Nephron progenitor cell (in vitro differentiated cells): Measurements from ENCODE around the gene ASPSCR1.

ENCODE experiments used
- DNase-seq: peaks from one replicate; pipeline ENCODE4 v3.0.0; 2021
- H3K27ac Mint-ChIP-seq: 2 replicates; pipeline ENCODE4 v1.8.0; 2021; ENCODE audit warnings: mild to moderate bottlenecking, moderate library complexity, mixed read lengths
- H3K27me3 Mint-ChIP-seq: 2 replicates; pipeline ENCODE4 v1.8.0; 2021; ENCODE audit warnings: mild to moderate bottlenecking, low read depth, mixed read lengths; ENCODE audit not compliant: poor library complexity
- H3K36me3 Mint-ChIP-seq: 2 replicates; pipeline ENCODE4 v1.8.0; 2021; ENCODE audit warnings: low read depth, mixed read lengths
- H3K4me1 Mint-ChIP-seq: 2 replicates; pipeline ENCODE4 v1.8.0; 2021; ENCODE audit warnings: mixed read lengths
- H3K4me3 Mint-ChIP-seq: 2 replicates; pipeline ENCODE4 v1.8.0; 2021; ENCODE audit warnings: mild to moderate bottlenecking, moderate library complexity, mixed read lengths
- H3K9me3 Mint-ChIP-seq: 2 replicates; pipeline ENCODE4 v1.8.0; 2021; ENCODE audit warnings: mild to moderate bottlenecking, moderate library complexity, mixed read lengths
- TF ChIP-seq, protein P1 (sequence below): fragments of 200-600 bp; sonication (generic); IDR thresholded peaks from 2 replicates; pipeline ENCODE4 v1.5.0; 2021; ENCODE audit warnings: antibody characterized with exemption

The ASPSCR1 gene

DNA sequence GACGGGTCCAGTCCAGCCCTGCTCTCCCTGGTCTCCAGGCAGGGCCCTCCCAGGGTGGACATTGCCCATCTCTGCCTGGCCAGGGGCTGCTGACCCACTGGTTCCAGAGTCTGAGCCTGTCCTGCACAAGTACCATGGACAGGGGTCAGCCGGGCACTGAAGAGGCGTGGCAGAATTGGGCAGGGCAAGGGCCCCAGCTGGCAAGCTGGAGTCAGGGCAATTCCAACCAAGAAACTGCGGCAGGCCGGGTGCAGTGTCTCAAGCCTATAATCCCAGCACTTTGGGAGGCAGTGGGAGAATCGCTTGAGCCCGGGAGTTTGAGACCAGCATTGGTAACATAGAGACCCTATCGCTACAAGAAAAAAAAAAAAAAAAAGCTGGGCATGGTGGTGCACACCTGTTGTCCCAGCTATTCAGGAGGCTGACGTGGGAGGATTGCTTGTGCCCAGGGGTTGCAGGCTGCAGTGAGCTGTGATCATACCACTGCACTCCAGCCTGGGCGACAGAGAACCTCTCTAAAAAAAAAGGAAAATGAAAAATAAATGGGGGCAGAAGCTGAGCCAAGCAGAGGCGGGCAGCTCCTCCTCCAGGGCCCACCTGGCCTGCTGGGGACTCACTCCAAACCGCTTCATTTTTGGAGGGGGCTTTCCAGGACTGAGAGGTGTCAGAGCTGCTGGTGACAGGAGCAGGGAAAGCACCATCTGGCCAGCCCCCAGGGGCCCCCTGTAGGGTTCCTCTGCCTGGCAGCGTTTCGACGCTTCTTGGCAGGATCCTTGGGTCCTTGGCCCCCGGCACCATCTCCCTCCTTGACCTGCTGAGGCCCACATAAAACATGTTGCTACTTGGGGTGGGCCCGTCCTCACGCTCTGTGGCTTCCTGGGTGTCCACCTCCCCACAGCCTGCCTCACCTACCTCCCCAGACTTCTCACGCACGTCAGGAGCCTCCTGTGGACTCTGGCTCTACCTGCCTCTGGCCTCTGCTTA is 47.0 kb upstream of the ASPSCR1 start:
- H3K4me1 Mint-ChIP-seq: peaks cover 23% of the 10 kb centered on the region
- TF ChIP-seq, protein P1, sequence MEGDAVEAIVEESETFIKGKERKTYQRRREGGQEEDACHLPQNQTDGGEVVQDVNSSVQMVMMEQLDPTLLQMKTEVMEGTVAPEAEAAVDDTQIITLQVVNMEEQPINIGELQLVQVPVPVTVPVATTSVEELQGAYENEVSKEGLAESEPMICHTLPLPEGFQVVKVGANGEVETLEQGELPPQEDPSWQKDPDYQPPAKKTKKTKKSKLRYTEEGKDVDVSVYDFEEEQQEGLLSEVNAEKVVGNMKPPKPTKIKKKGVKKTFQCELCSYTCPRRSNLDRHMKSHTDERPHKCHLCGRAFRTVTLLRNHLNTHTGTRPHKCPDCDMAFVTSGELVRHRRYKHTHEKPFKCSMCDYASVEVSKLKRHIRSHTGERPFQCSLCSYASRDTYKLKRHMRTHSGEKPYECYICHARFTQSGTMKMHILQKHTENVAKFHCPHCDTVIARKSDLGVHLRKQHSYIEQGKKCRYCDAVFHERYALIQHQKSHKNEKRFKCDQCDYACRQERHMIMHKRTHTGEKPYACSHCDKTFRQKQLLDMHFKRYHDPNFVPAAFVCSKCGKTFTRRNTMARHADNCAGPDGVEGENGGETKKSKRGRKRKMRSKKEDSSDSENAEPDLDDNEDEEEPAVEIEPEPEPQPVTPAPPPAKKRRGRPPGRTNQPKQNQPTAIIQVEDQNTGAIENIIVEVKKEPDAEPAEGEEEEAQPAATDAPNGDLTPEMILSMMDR: no peak
- H3K27ac Mint-ChIP-seq: no peak overlapping the region
- no peaks in the 10 kb centered on the region for H3K9me3 Mint-ChIP-seq
- H3K27me3 Mint-ChIP-seq: no peaks in the 10 kb centered on the region
- no peaks in the 10 kb centered on the region for H3K36me3 Mint-ChIP-seq
- no peak for DNase-seq
- no peak overlapping the region for H3K4me3 Mint-ChIP-seq

DNA sequence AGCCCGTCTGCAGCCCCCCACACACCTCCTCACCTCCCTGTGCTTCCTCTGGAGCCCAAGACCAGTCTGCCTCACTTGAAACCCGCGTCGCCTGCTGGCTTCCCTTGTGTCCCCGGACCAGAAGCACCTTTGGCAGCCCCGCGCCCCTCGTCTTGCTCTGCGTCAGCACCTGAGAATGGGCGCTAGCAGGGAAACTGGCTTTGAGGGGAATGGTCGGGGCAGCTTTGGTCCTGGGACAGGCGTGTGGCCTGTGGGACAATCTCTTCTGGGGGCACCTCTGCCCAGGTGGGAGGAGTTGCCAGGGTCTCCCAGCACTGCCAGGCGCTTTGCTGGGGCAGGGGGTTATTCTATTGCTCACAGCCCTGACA is 46.3 kb upstream of the ASPSCR1 start:
- no peaks in the 10 kb centered on the region for H3K36me3 Mint-ChIP-seq
- no peak overlapping the region for H3K27ac Mint-ChIP-seq
- DNase-seq: no peak
- TF ChIP-seq, protein P1: no peak
- no peaks in the 10 kb centered on the region for H3K9me3 Mint-ChIP-seq
- no peak overlapping the region for H3K4me3 Mint-ChIP-seq
- H3K4me1 Mint-ChIP-seq: peaks cover 23% of the 10 kb centered on the region
- no peaks in the 10 kb centered on the region for H3K27me3 Mint-ChIP-seq

DNA sequence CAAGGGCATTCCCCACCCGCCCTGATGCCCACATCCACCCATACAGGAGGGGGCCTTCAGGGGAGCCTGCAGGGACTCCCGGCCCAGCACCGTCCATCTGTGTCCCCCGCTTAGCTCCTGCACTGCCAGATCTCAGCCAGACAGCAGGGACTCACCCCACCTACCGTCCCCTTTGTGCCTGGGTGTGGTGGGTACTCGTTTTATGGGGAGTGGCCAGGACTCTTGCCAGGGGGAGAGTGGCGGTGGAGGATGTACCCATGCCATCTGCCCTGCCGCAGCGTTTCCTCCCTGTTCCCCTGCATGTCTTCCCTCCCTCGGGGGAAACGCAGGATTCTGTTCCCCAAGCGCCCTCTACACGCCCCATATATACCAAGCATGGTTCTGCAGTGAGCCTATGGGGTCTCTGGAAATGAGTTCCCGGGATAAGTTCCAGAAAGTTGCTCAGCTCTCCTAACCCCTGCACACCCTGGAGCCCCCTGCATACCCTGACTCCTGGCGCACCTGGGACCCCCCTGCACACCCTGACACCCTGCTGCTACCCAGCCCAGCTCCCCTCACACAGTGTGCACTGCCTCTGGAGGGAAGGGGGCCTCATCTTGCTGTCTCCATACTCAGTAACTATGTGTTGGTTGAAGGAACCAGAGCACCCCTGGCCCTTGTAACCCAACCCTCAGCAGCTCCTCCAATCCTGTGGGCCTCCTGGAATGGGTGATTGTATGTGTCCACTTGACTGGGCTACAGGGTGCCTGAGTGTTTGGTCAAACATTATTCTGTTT is 45.7 kb upstream of the ASPSCR1 start:
- no peaks in the 10 kb centered on the region for H3K9me3 Mint-ChIP-seq
- no peak overlapping the region for H3K4me3 Mint-ChIP-seq
- no peaks in the 10 kb centered on the region for H3K27me3 Mint-ChIP-seq
- DNase-seq: no peak
- no peak overlapping the region for H3K27ac Mint-ChIP-seq
- TF ChIP-seq, protein P1: no peak
- no peaks in the 10 kb centered on the region for H3K36me3 Mint-ChIP-seq
- peaks cover 23% of the 10 kb centered on the region for H3K4me1 Mint-ChIP-seq

DNA sequence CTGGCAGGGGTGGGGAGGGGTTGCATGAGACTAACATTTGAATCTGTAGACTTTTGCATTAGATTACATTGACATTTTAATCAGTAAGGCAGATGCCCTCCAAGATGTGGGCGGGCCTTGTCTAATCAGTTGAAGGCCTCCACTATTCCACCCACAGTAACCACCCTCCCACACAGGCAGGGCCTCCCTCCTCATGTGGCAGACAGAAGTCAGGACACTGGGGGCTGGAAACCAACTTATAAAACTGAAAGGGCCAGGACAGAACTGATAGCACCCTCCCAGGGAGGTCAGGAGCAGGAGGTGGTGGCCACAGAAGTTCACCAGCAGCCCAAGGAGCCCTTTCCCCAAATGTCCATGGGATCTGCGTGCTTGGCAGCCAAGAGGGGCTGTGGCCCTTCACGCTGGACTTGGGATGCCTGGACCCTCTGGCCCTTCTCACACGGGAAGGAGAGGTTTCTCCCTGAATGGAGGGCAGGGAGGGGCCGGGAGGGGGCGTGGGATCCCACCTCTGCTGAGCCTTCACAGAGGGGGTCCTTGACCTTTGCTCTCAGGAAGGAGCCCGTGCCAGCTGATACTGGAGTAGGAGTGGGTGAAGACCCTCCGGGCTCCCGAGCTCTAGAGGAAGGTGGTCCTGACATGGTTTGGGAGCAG is 45.0 kb upstream of the ASPSCR1 start:
- TF ChIP-seq, protein P1: no peak
- Mint-ChIP-seq H3K4me1 (peaks cover 26% of the 10 kb centered on the region), H3K27me3 (no peaks in the 10 kb centered on the region), H3K9me3 (no peaks in the 10 kb centered on the region), H3K4me3 (no peak overlapping the region), H3K27ac (no peak overlapping the region), H3K36me3 (no peaks in the 10 kb centered on the region)
- DNase-seq: no peak

DNA sequence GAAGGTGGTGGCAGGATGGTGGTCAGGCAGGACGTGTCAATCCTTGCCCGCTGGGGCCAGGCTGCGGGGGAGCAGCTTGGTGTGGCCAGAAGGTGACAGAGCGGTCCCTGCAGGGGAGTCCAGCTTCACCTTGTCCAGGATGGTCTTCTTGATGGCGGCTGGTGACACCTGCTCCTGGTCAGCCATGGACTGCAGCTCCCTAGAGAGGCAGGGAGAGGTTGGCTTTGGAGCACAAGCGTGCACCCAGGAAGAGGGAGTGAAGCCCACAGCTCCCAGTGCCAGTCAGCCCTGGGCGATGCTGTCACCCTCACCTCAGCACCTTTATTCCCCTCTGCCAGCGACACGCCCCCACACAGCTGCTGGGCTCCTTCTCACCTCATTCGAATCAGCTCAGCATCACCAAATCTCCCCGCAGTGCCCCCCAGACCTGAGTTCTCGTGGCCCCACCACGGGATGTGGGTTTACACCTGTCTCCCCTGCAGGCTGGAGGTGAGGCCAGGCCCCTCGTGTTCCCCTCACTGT is 44.2 kb upstream of the ASPSCR1 start:
- H3K4me3 Mint-ChIP-seq: no peak overlapping the region
- no peaks in the 10 kb centered on the region for H3K36me3 Mint-ChIP-seq
- H3K4me1 Mint-ChIP-seq: peaks cover 34% of the 10 kb centered on the region
- no peaks in the 10 kb centered on the region for H3K9me3 Mint-ChIP-seq
- DNase-seq: no peak
- TF ChIP-seq, protein P1: no peak
- no peaks in the 10 kb centered on the region for H3K27me3 Mint-ChIP-seq
- peak overlapping the region; percentile 39 for H3K27ac Mint-ChIP-seq
